ENCODE measurements around the gene PDE6A. TPM values are rescaled to one million over a fixed set of nuclear protein-coding genes. Genes with fewer than 3 reads are reported as not detected.
A peak's percentile ranks its signal among the peaks of the same experiment; 100 is the strongest.

The PDE6A gene
- total and polyA plus RNA-seq, 2 of the 13 experiments (the other 11 are each of a cell fraction or from before 2014, with no cell fraction given), result 0.01 TPM; not detected in 1

DNA sequence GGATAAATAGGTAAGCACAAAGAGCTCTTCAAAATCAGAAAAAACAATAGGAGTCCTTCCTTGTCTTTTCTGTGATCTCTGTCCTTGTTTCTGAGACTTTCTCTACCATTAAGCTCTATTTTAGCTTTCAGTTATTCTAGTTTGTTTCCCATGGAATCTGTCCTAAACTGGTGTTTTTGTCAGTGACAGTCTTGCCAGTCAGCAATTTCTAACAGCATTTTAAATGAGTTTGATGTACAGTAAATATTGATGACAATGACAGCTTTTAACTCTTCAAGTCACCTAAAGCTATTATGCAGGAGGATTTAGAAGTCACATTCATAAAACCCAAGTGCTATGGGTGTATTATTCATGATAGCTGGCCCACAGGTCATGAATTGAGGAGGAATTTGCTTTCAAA, 37.9 kb upstream of the PDE6A start:
- FAIRE-seq, result no peak
- ChIA-PET POLR2A (interaction anchor here (2.5 kb wide), 1 partner anchor 22 kb away, joined by 8 read pairs; the partner anchor contains the start of gene SLC26A2), CTCF (ENCODE audit: low intra/inter-chr PET ratio, low total read pairs) (no interaction called here)
- intact Hi-C loops (cut with micrococcal nuclease; ENCODE audit: unreplicated experiment), result no loop called here
- no peak for DNase-seq (ENCODE audit: low spot score)
- Histone ChIP-seq H2AFZ (ENCODE audit: low read length) (no peak overlapping the region), H3K4me1 (ENCODE audit: insufficient read depth, low read length) (peaks cover 49% of the 10 kb centered on the region), H3K27ac (ENCODE audit: extremely low read length, insufficient read depth, low read length) (no peak overlapping the region), H3K9ac (ENCODE audit: insufficient read depth, low read depth, low read length) (no peak overlapping the region), H3K9me3 (ENCODE audit: low read length) (no peaks in the 10 kb centered on the region), H4K20me1 (ENCODE audit: insufficient read depth, low read length) (no peaks in the 10 kb centered on the region), H3K4me3 (replicated peaks in 1 of 3; ENCODE audit: insufficient read depth in 1 of 3, low read depth in 2 of 3, low read length in 3 of 3) (no peak overlapping the region), H3K79me2 (ENCODE audit: insufficient read depth, low read length) (no peaks in the 10 kb centered on the region), H3K36me3 (replicated peaks in 1 of 2; ENCODE audit: control insufficient read depth in 1 of 2, insufficient read depth in 2 of 2, low read length in 2 of 2) (no peaks in the 10 kb centered on the region), H3K27me3 (ENCODE audit: control insufficient read depth in 1 of 2, insufficient read depth in 2 of 2, low read length in 2 of 2) (no peaks in the 10 kb centered on the region), H3K4me2 (ENCODE audit: low read depth, low read length) (no peak overlapping the region)
- BruUV-seq (replicated peaks), result no TSS peak
- TF ChIP-seq MAFF (IDR thresholded peaks at IDR 0.05; ENCODE audit: low read depth, low read length) (peak; percentile 82), MAFK (conservative IDR thresholded peaks at IDR 0.05 in 1 of 2, IDR thresholded peaks at IDR 0.05 in 1 of 2; ENCODE audit: low read length in 2 of 2) (peak; percentile 78 to 79), ZNF143 (CRISPR knock-in tag; IDR thresholded peaks at IDR 0.05) (no peak), KDM3A (CRISPR knock-in tag; IDR thresholded peaks at IDR 0.05; ENCODE audit: low read depth) (no peak), MXD4 (CRISPR knock-in tag; IDR thresholded peaks at IDR 0.05) (no peak)
- in situ Hi-C loops (cut with HindIII; ENCODE audit: extremely low pct_ligation_motif_present, low pct_unique_long_range_greater_than_20kb), result loop anchor here (25.0 kb wide), 1 partner anchor 345 kb away; no protein-coding TSS in a partner anchor
- no peak for ATAC-seq

DNA sequence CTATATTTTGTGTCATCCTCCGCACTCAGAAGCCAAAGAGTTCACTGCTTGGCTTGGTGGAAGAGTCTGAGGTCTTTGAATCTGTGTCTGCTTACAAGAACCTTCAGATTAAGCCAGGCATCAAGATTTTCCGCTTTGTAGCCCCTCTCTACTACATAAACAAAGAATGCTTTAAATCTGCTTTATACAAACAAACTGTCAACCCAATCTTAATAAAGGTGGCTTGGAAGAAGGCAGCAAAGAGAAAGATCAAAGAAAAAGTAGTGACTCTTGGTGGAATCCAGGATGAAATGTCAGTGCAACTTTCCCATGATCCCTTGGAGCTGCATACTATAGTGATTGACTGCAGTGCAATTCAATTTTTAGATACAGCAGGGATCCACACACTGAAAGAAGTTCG, 36.6 kb upstream of the PDE6A start:
- Histone ChIP-seq H3K4me1 (ENCODE audit: insufficient read depth, low read length) (peaks cover 54% of the 10 kb centered on the region), H4K20me1 (ENCODE audit: insufficient read depth, low read length) (no peaks in the 10 kb centered on the region), H3K4me2 (ENCODE audit: low read depth, low read length) (no peak overlapping the region), H3K27me3 (ENCODE audit: control insufficient read depth in 1 of 2, insufficient read depth in 2 of 2, low read length in 2 of 2) (no peaks in the 10 kb centered on the region), H3K79me2 (ENCODE audit: insufficient read depth, low read length) (no peaks in the 10 kb centered on the region), H2AFZ (ENCODE audit: low read length) (no peak overlapping the region), H3K36me3 (replicated peaks in 1 of 2; ENCODE audit: control insufficient read depth in 1 of 2, insufficient read depth in 2 of 2, low read length in 2 of 2) (no peaks in the 10 kb centered on the region), H3K4me3 (replicated peaks in 1 of 3; ENCODE audit: insufficient read depth in 1 of 3, low read depth in 2 of 3, low read length in 3 of 3) (no peak overlapping the region), H3K27ac (ENCODE audit: extremely low read length, insufficient read depth, low read length) (no peak overlapping the region), H3K9me3 (ENCODE audit: low read length) (no peaks in the 10 kb centered on the region), H3K9ac (ENCODE audit: insufficient read depth, low read depth, low read length) (no peak overlapping the region)
- ChIA-PET POLR2A (interaction anchor here (2.5 kb wide), 1 partner anchor 21 kb away, joined by 8 read pairs; the partner anchor contains the start of gene SLC26A2), CTCF (ENCODE audit: low intra/inter-chr PET ratio, low total read pairs) (no interaction called here)
- ATAC-seq, result no peak
- in situ Hi-C loops (cut with HindIII; ENCODE audit: extremely low pct_ligation_motif_present, low pct_unique_long_range_greater_than_20kb) (loop anchor here (25.0 kb wide), 1 partner anchor 344 kb away; no protein-coding TSS in a partner anchor), intact Hi-C loops (cut with micrococcal nuclease; ENCODE audit: unreplicated experiment) (no loop called here)
- WGBS (ENCODE audit: low lambda C conversion rate), result 98% methylated on average over 3 of the region's 3 CpGs
- FAIRE-seq, result no peak
- BruUV-seq (replicated peaks), result no TSS peak
- no peak for DNase-seq (ENCODE audit: low spot score)
- TF ChIP-seq, protein P1, sequence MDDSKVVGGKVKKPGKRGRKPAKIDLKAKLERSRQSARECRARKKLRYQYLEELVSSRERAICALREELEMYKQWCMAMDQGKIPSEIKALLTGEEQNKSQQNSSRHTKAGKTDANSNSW (CRISPR knock-in tag; IDR thresholded peaks at IDR 0.05; ENCODE audit: borderline replicate concordance), result no peak
- TF ChIP-seq FOXJ3 (CRISPR knock-in tag; IDR thresholded peaks at IDR 0.05; ENCODE audit: borderline replicate concordance), result no peak
- TF ChIP-seq DNMT1 (CRISPR knock-in tag; IDR thresholded peaks at IDR 0.05), result no peak
- no peak for TF ChIP-seq JARID2 (CRISPR knock-in tag; IDR thresholded peaks at IDR 0.05; ENCODE audit: insufficient replicate concordance)
- TF ChIP-seq NPAS2 (CRISPR knock-in tag; IDR thresholded peaks at IDR 0.05; ENCODE audit: borderline replicate concordance), result no peak
- TF ChIP-seq FIP1L1 (IDR thresholded peaks at IDR 0.05; ENCODE audit: borderline replicate concordance, insufficient read depth, low read depth, low read length), result no peak
- TF ChIP-seq, protein P2, sequence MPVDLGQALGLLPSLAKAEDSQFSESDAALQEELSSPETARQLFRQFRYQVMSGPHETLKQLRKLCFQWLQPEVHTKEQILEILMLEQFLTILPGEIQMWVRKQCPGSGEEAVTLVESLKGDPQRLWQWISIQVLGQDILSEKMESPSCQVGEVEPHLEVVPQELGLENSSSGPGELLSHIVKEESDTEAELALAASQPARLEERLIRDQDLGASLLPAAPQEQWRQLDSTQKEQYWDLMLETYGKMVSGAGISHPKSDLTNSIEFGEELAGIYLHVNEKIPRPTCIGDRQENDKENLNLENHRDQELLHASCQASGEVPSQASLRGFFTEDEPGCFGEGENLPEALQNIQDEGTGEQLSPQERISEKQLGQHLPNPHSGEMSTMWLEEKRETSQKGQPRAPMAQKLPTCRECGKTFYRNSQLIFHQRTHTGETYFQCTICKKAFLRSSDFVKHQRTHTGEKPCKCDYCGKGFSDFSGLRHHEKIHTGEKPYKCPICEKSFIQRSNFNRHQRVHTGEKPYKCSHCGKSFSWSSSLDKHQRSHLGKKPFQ (CRISPR knock-in tag; IDR thresholded peaks at IDR 0.05; ENCODE audit: insufficient replicate concordance), result no peak
- no peak for TF ChIP-seq MYNN (CRISPR knock-in tag; IDR thresholded peaks at IDR 0.05; ENCODE audit: low read depth)
- TF ChIP-seq, protein P3, sequence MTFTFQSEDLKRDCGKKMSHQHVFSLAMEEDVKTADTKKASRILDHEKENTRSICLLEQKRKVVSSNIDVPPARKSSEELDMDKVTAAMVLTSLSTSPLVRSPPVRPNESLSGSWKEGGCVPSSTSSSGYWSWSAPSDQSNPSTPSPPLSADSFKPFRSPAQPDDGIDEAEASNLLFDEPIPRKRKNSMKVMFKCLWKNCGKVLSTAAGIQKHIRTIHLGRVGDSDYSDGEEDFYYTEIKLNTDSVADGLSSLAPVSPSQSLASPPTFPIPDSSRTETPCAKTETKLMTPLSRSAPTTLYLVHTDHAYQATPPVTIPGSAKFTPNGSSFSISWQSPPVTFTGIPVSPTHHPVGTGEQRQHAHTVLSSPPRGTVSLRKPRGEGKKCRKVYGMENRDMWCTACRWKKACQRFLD (CRISPR knock-in tag; IDR thresholded peaks at IDR 0.05; ENCODE audit: borderline replicate concordance), result no peak
- TF ChIP-seq ZNF703 (CRISPR knock-in tag; IDR thresholded peaks at IDR 0.05; ENCODE audit: borderline replicate concordance), result no peak
- no peak for TF ChIP-seq SMC3 (IDR thresholded peaks at IDR 0.05; ENCODE audit: low read length)
- TF ChIP-seq RCOR2 (CRISPR knock-in tag; IDR thresholded peaks at IDR 0.05), result no peak
- no peak for TF ChIP-seq MIXL1 (CRISPR knock-in tag; IDR thresholded peaks at IDR 0.05)
